Keratinocyte (primary cell): ENCODE measurements around the gene ITGA3. TPM values are rescaled to one million over a fixed set of nuclear protein-coding genes. Genes with fewer than 3 reads are reported as not detected.

Experiments
- DNase-seq: peaks from one replicate; pipeline ENCODE4 v3.0.0-alpha.2; 2011; ENCODE audit warnings: low read depth, missing footprints, low spot score
- FAIRE-seq: peaks from 2 replicates; lab custom pipeline; 2011; peaks lifted over from hg19 to GRCh38; lab: Jason Lieb, UNC
- H2AFZ ChIP-seq: 2 replicates; pipeline ENCODE4 v1.6.0; 2012; ENCODE audit warnings: low read length, control low read depth, inconsistent platforms; ENCODE audit not compliant: control insufficient read depth
- H3K27ac ChIP-seq: 2 replicates; pipeline ENCODE4 v1.5.1; 2011; ENCODE audit warnings: low read length; ENCODE audit not compliant: control insufficient read depth, insufficient read depth
- H3K27me3 ChIP-seq: 3 replicates; pipeline ENCODE4 v1.6.0; 2011; ENCODE audit warnings: low read length; ENCODE audit not compliant: control insufficient read depth, insufficient read depth; ENCODE audit errors: extremely low read depth
- H3K36me3 ChIP-seq, 2 experiments: 2 replicates in 1 of 2; 3 replicates in 1 of 2; pipeline ENCODE4 v1.5.1; 2011; ENCODE audit warnings: low read length in 2 of 2, mild to moderate bottlenecking in 1 of 2; ENCODE audit not compliant: control insufficient read depth in 2 of 2, insufficient read depth in 2 of 2; ENCODE audit errors: extremely low read depth in 1 of 2
- H3K4me1 ChIP-seq: 3 replicates; pipeline ENCODE4 v1.5.1; 2011; ENCODE audit warnings: low read length; ENCODE audit not compliant: control insufficient read depth, insufficient read depth; ENCODE audit errors: extremely low read depth
- H3K4me2 ChIP-seq: 3 replicates; pipeline ENCODE4 v1.6.0; 2011; ENCODE audit warnings: low read depth, low read length; ENCODE audit not compliant: control insufficient read depth, insufficient read depth; ENCODE audit errors: extremely low read depth
- H3K4me3 ChIP-seq, 3 experiments: fragments of 200-600 bp in 1 of 3; sonication (generic) in 1 of 3; 2 replicates in 2 of 3; 3 replicates in 1 of 3; pipeline ENCODE4 v1.5.1; 2011 to 2016; ENCODE audit warnings: low read length in 3 of 3, mild to moderate bottlenecking in 3 of 3, control low read depth in 2 of 3, inconsistent platforms in 1 of 3, low read depth in 1 of 3, mixed read lengths in 1 of 3, mixed run types in 1 of 3, moderate library complexity in 1 of 3; ENCODE audit not compliant: control insufficient read depth in 2 of 3, insufficient read depth in 2 of 3; ENCODE audit errors: extremely low read depth in 1 of 3
- H3K79me2 ChIP-seq: 2 replicates; pipeline ENCODE4 v1.6.0; 2012; ENCODE audit warnings: low read length; ENCODE audit not compliant: control insufficient read depth, insufficient read depth
- H3K9ac ChIP-seq: 3 replicates; pipeline ENCODE4 v1.6.0; 2011; ENCODE audit warnings: low read length; ENCODE audit not compliant: control insufficient read depth, insufficient read depth; ENCODE audit errors: extremely low read depth
- H3K9me1 ChIP-seq: 3 replicates; pipeline ENCODE4 v1.6.0; 2011; ENCODE audit warnings: low read length; ENCODE audit not compliant: control insufficient read depth, insufficient read depth; ENCODE audit errors: extremely low read depth
- H3K9me3 ChIP-seq: 2 replicates; pipeline ENCODE4 v1.5.1; 2012; ENCODE audit warnings: low read depth, low read length; ENCODE audit not compliant: control insufficient read depth
- H4K20me1 ChIP-seq: 3 replicates; pipeline ENCODE4 v1.6.0; 2011; ENCODE audit warnings: low read length; ENCODE audit not compliant: control insufficient read depth, insufficient read depth; ENCODE audit errors: extremely low read depth
- EZH2 ChIP-seq: IDR thresholded peaks from one replicate; pipeline ENCODE4 v1.6.1; 2012; ENCODE audit warnings: inconsistent platforms, mild to moderate bottlenecking, low read length, moderate library complexity
- dilution Hi-C: fragments of 300-500 bp; cut with MboI; formaldehyde crosslinking; loops from one replicate; pipeline ENCODE4 v1.7.0; 2020; ENCODE audit warnings: low sequenced_read_pairs; ENCODE audit not compliant: extremely low pct_ligation_motif_present
- polyA plus RNA-seq, 5 experiments: library from polyadenylated mRNA; depleted of rRNA in 3 of 5; stranded (reverse) in 3 of 5; stranded (forward) in 1 of 5; unstranded in 1 of 5; fragments of >200 nt; gene quantifications; 1 replicate in 1 of 5; 2 replicates in 3 of 5; 3 replicates in 1 of 5; pipeline versions ENCODE4 v1.2.1 to v1.2.3, GENCODE V29; 2011 to 2012; ENCODE audit warnings: missing spikeins in 2 of 5, low read depth in 1 of 5, low replicate concordance in 1 of 5
- TF ChIP-seq, protein P1 (sequence below), 3 experiments: IDR thresholded peaks in 1 of 3; conservative IDR thresholded peaks in 1 of 3; optimal IDR thresholded peaks in 1 of 3; 2 replicates in 2 of 3; 3 replicates in 1 of 3; pipeline versions ENCODE3 to v1.5.1; 2011; ENCODE audit warnings: low read length in 3 of 3, mild to moderate bottlenecking in 3 of 3, moderate library complexity in 2 of 3, control low read depth in 1 of 3, inconsistent platforms in 1 of 3; ENCODE audit not compliant: insufficient read depth in 2 of 3; ENCODE audit errors: extremely low read depth in 1 of 3

The ITGA3 gene
- polyA plus RNA-seq, 1 donor (not counting 4 experiments of a cell fraction or from before 2014, with no cell fraction given) = 427 TPM

GRCh38 chr17:50096092-50096491, 40.2 kb downstream of the ITGA3 start:
- no peak overlapping the region for H3K27ac ChIP-seq
- H2AFZ ChIP-seq = no peak overlapping the region
- H3K36me3 ChIP-seq = peaks cover under 1 to 5% of the 10 kb centered on the region in 2 experiments
- dilution Hi-C loops = no loop called here
- H3K9ac ChIP-seq = no peak overlapping the region
- no peaks in the 10 kb centered on the region for H3K27me3 ChIP-seq
- peaks cover 26% of the 10 kb centered on the region for H4K20me1 ChIP-seq
- no peaks in the 10 kb centered on the region for H3K79me2 ChIP-seq
- H3K9me3 ChIP-seq = no peaks in the 10 kb centered on the region
- H3K4me1 ChIP-seq = peaks cover 24% of the 10 kb centered on the region
- TF ChIP-seq, protein P1, sequence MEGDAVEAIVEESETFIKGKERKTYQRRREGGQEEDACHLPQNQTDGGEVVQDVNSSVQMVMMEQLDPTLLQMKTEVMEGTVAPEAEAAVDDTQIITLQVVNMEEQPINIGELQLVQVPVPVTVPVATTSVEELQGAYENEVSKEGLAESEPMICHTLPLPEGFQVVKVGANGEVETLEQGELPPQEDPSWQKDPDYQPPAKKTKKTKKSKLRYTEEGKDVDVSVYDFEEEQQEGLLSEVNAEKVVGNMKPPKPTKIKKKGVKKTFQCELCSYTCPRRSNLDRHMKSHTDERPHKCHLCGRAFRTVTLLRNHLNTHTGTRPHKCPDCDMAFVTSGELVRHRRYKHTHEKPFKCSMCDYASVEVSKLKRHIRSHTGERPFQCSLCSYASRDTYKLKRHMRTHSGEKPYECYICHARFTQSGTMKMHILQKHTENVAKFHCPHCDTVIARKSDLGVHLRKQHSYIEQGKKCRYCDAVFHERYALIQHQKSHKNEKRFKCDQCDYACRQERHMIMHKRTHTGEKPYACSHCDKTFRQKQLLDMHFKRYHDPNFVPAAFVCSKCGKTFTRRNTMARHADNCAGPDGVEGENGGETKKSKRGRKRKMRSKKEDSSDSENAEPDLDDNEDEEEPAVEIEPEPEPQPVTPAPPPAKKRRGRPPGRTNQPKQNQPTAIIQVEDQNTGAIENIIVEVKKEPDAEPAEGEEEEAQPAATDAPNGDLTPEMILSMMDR (optimal IDR thresholded peaks at IDR 0.05 in 1 of 3, IDR thresholded peaks at IDR 0.05 in 1 of 3, conservative IDR thresholded peaks at IDR 0.05 in 1 of 3; ENCODE audit: extremely low read depth in 1 of 3, insufficient read depth in 2 of 3, low read length in 3 of 3) = no peak
- TF ChIP-seq EZH2 = no peak
- peaks cover 3% of the 10 kb centered on the region for H3K9me1 ChIP-seq
- DNase-seq = no peak
- no peak for FAIRE-seq
- no peak overlapping the region for H3K4me2 ChIP-seq
- peak overlapping the region in 2 of 3 experiments; percentile 51 to 68 for H3K4me3 ChIP-seq

- TF ChIP-seq EZH2 = no peak
- TF ChIP-seq, protein P1 (optimal IDR thresholded peaks at IDR 0.05 in 1 of 3, IDR thresholded peaks at IDR 0.05 in 1 of 3, conservative IDR thresholded peaks at IDR 0.05 in 1 of 3; ENCODE audit: extremely low read depth in 1 of 3, insufficient read depth in 2 of 3, low read length in 3 of 3) = no peak
- Histone ChIP-seq H3K79me2 (no peaks in the 10 kb centered on the region), H3K9me3 (no peaks in the 10 kb centered on the region), H3K27me3 (no peaks in the 10 kb centered on the region), H3K4me3 (no peak overlapping the region), H3K9ac (no peak overlapping the region), H3K27ac (no peak overlapping the region), H2AFZ (no peak overlapping the region), H3K4me2 (no peak overlapping the region), H4K20me1 (peaks cover 20% of the 10 kb centered on the region), H3K4me1 (peaks cover 31% of the 10 kb centered on the region), H3K9me1 (peaks cover 3% of the 10 kb centered on the region), H3K36me3 (no peaks in the 10 kb centered on the region)
- dilution Hi-C loops = no loop called here
- DNase-seq (no peak), FAIRE-seq (no peak)
These were observed 40.8 kb downstream of the ITGA3 start for GRCh38 chr17:50096758-50097157.
